DND-41 (cell line): ENCODE measurements around the gene TMEM164.

Experiments used
- ATAC-seq: fragments of 200-7000 bp; cut with Tn5 transposase; 3 replicates; pipeline ENCODE4 v1.9.1; 2021; ENCODE audit warnings: low read depth; ENCODE audit not compliant: insufficient read depth
- DNase-seq: peaks from one replicate; pipeline ENCODE4 v3.0.0-alpha.2; 2020
- H2AFZ ChIP-seq: 2 replicates; pipeline ENCODE4 v1.6.0; 2012; ENCODE audit warnings: low read depth, low read length
- H3K27ac ChIP-seq: 2 replicates; pipeline ENCODE4 v1.5.1; 2012; ENCODE audit warnings: low read length, inconsistent platforms
- H3K27me3 ChIP-seq: fragments of 200-600 bp; sonication (generic); 2 replicates; pipeline ENCODE4 v1.6.0; 2012; ENCODE audit warnings: low read length, mild to moderate bottlenecking, inconsistent platforms; ENCODE audit not compliant: insufficient read depth, poor library complexity
- H3K36me3 ChIP-seq: 2 replicates; pipeline ENCODE4 v1.5.1; 2012; ENCODE audit warnings: low read length, inconsistent platforms; ENCODE audit not compliant: insufficient read depth
- H3K4me1 ChIP-seq: 2 replicates; pipeline ENCODE4 v1.5.1; 2012; ENCODE audit warnings: mild to moderate bottlenecking, low read length; ENCODE audit not compliant: insufficient read depth
- H3K4me2 ChIP-seq: 2 replicates; pipeline ENCODE4 v1.6.0; 2012; ENCODE audit warnings: mild to moderate bottlenecking, moderate library complexity, low read length, inconsistent platforms; ENCODE audit not compliant: insufficient read depth
- H3K4me3 ChIP-seq, 2 experiments: fragments of 200-600 bp in 1 of 2; shearing (Covaris generic) in 1 of 2; 2 replicates each; pipeline ENCODE4 v1.5.1; 2012 to 2016; ENCODE audit warnings: inconsistent platforms in 2 of 2, low read length in 2 of 2, mild to moderate bottlenecking in 2 of 2, low read depth in 1 of 2, moderate library complexity in 1 of 2
- H3K79me2 ChIP-seq: 2 replicates; pipeline ENCODE4 v1.6.0; 2012; ENCODE audit warnings: low read length, inconsistent platforms; ENCODE audit not compliant: insufficient read depth
- H3K9ac ChIP-seq: 2 replicates; pipeline ENCODE4 v1.6.0; 2012; ENCODE audit warnings: low read depth, mild to moderate bottlenecking, inconsistent platforms, low read length, moderate library complexity
- H3K9me3 ChIP-seq: 2 replicates; pipeline ENCODE4 v1.5.1; 2012; ENCODE audit warnings: low read length, moderate library complexity, mild to moderate bottlenecking, inconsistent platforms; ENCODE audit not compliant: insufficient read depth, severe bottlenecking
- H4K20me1 ChIP-seq: 2 replicates; pipeline ENCODE4 v1.6.0; 2012; ENCODE audit warnings: low read length; ENCODE audit not compliant: insufficient read depth
- EZH2 ChIP-seq: IDR thresholded peaks from 3 replicates; pipeline ENCODE4 v1.6.1; 2012; ENCODE audit warnings: borderline replicate concordance, low read depth, mild to moderate bottlenecking, moderate library complexity, low read length, inconsistent platforms; ENCODE audit not compliant: severe bottlenecking
- TF ChIP-seq, protein P1 (sequence below): IDR thresholded peaks from 2 replicates; pipeline ENCODE4 v1.5.1; 2012; ENCODE audit warnings: borderline replicate concordance, low read length, moderate library complexity, mild to moderate bottlenecking; ENCODE audit not compliant: poor library complexity, severe bottlenecking; ENCODE audit errors: extremely low read depth

TMEM164 gene

DNA sequence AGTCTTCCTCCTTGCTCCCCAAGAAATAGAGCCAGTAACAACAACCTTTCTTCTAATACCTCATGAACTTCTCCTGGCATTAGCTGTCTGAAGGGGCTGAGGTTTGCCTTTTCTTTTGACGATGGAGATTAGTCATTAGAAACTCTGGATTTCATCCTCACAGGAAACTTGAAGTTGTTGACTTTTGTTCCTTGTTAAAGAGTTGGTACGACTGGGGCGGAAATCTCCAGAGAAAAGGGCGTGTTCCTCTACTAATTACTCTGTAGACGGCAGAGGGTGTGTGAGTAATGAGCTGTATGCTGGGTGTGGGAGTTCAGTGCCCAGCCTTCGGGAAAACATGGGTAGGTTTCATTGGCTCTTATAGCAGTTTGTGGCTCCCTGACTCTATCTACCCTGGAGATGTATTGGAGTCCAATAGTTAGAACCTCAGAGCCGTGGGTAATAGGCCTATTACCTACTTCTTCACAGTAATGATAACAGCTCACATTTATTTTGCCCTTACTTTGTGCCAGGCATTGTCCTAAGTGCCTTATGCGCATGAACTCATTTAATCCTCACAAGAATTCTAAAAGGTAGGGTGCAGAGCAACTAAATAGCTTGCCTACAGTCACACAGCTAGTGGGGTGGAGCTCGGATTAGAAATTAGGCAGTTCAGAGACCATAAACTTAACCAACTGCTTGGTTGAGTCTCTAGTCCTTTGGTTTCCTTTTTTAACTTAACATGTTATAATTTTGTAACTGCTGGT lies 23.4 kb downstream of the TMEM164 start:
- Histone ChIP-seq H3K9me3 (no peaks in the 10 kb centered on the region), H4K20me1 (no peaks in the 10 kb centered on the region), H3K4me2 (no peak overlapping the region), H3K4me1 (no peaks in the 10 kb centered on the region), H3K79me2 (no peaks in the 10 kb centered on the region), H3K27me3 (no peaks in the 10 kb centered on the region), H3K4me3 (no peak overlapping the region), H2AFZ (no peak overlapping the region), H3K27ac (no peak overlapping the region), H3K9ac (no peak overlapping the region), H3K36me3 (no peaks in the 10 kb centered on the region)
- no peak for ATAC-seq
- DNase-seq = no peak
- TF ChIP-seq EZH2 = no peak
- TF ChIP-seq, protein P1, sequence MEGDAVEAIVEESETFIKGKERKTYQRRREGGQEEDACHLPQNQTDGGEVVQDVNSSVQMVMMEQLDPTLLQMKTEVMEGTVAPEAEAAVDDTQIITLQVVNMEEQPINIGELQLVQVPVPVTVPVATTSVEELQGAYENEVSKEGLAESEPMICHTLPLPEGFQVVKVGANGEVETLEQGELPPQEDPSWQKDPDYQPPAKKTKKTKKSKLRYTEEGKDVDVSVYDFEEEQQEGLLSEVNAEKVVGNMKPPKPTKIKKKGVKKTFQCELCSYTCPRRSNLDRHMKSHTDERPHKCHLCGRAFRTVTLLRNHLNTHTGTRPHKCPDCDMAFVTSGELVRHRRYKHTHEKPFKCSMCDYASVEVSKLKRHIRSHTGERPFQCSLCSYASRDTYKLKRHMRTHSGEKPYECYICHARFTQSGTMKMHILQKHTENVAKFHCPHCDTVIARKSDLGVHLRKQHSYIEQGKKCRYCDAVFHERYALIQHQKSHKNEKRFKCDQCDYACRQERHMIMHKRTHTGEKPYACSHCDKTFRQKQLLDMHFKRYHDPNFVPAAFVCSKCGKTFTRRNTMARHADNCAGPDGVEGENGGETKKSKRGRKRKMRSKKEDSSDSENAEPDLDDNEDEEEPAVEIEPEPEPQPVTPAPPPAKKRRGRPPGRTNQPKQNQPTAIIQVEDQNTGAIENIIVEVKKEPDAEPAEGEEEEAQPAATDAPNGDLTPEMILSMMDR = no peak

DNA sequence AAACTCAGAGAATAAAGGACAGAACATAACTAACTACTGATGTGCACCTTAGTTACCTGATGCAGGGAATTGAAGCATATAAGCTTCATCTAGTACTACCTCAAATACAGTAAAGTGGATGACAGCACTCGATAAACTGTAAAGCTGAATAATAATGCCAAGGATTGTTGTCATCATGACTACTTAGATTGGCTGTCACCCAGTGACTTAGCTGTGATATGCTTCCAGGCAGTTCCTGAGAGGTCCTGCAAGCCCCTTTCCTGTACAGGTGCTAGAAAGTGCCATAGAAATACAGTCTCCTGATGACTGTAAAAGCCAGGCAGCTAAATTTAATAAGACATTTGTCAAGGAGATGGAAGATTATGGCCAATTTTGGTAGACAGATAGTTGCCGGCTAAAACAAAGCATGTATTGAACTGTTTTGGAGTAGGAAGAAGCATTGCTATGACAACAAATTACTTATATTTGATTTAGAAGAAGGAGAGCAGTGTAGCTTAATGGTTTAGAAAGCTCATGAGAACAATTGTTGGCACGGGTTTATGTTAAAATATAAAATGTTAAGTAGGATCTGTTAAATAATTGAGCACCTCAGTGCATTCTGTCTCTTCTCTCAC lies 29.7 kb downstream of the TMEM164 start:
- DNase-seq (no peak), ATAC-seq (no peak)
- Histone ChIP-seq H3K9ac (no peak overlapping the region), H3K79me2 (no peaks in the 10 kb centered on the region), H3K27ac (no peak overlapping the region), H3K4me3 (no peak overlapping the region), H2AFZ (no peak overlapping the region), H3K4me1 (no peaks in the 10 kb centered on the region), H3K27me3 (no peaks in the 10 kb centered on the region), H3K4me2 (no peak overlapping the region), H4K20me1 (no peaks in the 10 kb centered on the region), H3K36me3 (no peaks in the 10 kb centered on the region), H3K9me3 (no peaks in the 10 kb centered on the region)
- TF ChIP-seq, protein P1 = no peak
- TF ChIP-seq EZH2 = no peak

DNA sequence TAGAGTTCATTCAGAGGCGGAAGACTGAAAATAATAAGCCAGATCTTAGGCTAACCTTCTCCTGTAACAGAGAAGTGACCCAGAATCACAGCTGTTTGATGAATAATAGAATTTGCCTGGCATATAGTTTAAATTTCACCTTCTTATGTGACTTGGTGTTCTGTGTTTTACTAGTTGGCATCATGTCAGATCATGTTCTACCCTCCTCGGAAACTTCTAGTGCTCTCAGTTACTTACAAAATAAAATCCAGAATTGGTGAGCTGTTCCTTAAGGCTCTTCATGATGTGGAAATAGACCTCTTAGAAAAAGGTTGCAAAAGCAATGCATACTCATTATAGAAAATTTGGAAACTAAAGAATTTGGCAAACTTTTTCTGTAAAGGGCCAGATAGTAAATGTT lies 31.1 kb downstream of the TMEM164 start:
- no peaks in the 10 kb centered on the region for H3K9me3 ChIP-seq
- no peaks in the 10 kb centered on the region for H3K27me3 ChIP-seq
- H3K36me3 ChIP-seq = no peaks in the 10 kb centered on the region
- H3K4me2 ChIP-seq = no peak overlapping the region
- H4K20me1 ChIP-seq = no peaks in the 10 kb centered on the region
- no peak overlapping the region for H2AFZ ChIP-seq
- no peak for DNase-seq
- ATAC-seq = no peak
- H3K27ac ChIP-seq = no peak overlapping the region
- H3K4me3 ChIP-seq = no peak overlapping the region
- TF ChIP-seq, protein P1 = no peak
- H3K79me2 ChIP-seq = no peaks in the 10 kb centered on the region
- H3K9ac ChIP-seq = no peak overlapping the region
- H3K4me1 ChIP-seq = no peaks in the 10 kb centered on the region
